ENCODE measurements around the gene ARV1.
"Not testable (repeated sequence)": the region's sequence is repeated elsewhere in the genome, so short reads cannot be mapped to it uniquely, and the experiment has no call there.

Gene ARV1

DNA sequence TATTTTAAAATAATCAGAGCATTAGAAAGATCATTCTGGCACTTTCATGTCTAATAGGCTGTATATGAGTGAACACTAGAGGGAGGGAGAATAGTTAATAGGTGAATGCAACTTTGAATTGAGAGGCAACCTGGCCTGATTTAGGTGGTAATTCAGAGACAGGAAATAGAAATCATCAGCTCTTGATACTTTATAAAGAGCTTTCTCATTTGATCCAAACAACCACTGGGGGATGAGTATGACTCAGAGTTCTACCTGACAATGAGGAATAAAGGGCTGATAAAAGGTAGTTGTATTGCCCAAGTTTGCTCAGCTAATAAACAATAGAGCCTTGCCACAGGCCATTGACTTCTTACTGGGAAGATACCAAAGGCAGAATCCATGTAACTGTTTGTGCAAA, 66.4 kb downstream of the ARV1 start:
- DNase-seq, result no peak

GRCh38 chr1:231045921-231046729, 67.2 kb downstream of the ARV1 start:
- not testable (repeated sequence) for DNase-seq

DNA sequence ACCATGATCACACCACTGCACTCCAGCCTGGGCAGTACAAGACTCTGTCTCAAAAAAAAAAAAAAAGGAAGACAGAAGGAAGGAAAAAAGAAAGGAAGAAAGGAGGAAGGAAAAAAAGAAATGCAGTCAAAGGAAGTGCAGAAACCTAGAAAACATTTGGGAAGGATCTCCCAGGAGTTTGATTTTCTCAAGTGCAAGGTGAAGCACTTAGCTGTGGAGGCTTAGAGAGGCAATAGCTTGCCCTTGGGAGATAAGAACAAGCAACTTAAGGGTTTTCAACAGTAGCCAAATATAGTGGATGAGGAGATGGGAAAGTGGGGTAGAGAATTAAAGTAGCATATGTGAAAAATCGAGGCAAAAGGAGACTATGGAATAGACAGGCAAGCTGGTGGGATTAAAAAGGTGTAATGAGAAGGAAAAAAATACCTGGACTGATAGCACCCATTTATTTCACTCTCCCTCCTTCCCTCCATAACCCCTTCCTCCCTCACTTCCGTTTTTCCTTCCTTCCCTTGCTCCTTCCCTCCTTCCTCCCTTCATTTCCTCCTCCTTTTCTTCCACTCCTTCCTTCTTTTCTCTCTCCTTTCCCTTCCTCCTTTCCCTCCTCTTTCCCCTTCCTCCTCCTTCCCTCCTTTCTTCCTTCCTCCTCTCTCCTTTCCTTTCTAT, 68.0 kb downstream of the ARV1 start:
- no peak for DNase-seq

DNA sequence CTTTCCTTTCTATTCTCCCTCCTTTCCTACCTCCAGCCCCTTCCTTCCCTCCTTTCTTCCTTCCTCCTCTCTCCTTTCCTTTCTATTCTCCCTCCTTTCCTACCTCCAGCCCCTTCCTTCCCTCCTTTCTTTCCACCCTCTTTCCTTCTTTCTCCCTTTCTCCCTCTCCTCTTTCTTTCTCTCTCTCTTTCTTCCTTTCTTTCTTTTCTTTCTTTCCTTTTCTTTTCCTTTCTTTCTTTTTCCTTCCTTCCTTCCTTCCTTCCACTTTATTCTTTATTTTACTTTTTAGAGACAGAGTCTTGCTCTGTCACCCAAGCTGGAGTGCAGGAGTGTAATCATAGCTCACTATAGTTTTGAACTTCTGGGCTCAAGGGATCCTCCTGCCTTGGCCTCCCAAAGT, 68.6 kb downstream of the ARV1 start:
- DNase-seq, result not testable (repeated sequence)

- not testable (repeated sequence) for DNase-seq
Measured at GRCh38 chr1:231048419-231048818, 69.5 kb downstream of the ARV1 start.

DNA sequence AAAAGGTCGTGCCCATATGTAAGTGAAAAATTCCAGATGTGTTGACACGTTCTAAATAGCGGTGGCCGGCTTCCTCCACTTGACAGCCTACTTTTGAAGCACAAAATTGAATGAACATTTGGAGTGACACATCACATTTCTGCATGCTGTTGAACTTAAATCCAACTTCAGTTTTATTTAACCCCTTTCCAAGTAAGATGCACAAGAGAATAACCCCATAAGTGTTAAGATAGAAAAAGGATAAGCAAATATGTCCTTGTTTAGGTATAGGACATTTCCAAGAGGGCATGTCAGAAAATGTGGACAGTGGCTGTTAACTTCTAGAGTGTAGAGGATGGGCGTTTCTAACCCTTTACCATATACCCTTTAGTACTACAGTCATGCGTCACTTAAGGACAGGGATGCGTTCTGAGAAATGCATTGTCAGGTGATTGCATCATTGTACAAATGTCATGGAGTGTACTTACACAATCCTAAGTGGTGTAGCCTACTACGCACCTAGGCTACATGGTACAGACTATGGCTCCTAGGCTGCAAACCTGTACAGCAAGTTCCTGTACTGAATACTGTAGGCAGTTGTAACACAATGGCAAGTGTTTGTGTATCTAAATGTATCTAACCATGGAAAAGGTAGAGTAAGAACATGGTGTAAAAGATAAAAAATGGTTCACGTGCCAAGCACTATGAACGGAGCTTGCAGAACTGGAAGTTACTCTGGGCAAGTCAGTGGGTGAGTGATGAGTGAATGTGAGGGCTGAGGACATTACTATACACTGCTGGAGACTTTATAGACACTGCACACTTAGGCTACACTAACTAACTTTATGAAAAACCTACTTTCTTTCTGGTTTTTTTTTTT, 70.5 kb downstream of the ARV1 start:
- DNase-seq, result no peak

All from GF-D8 (cell line).